HepG2 (cell line): ENCODE data around the gene PPP1R13B. TPM values are rescaled to one million over a fixed set of nuclear protein-coding genes. Genes with fewer than 3 reads are reported as not detected.

Experiments
- ATAC-seq: fragments of 200-7000 bp; cut with Tn5 transposase; 3 replicates; pipeline ENCODE4 v1.9.1; 2020; ENCODE audit warnings: mild to moderate bottlenecking, moderate library complexity
- BruUV-seq: library from RNA; stranded (reverse); fragments of 400-500 nt; replicated peaks from 2 replicates; lab custom pipeline; 2021; lab: Mats Ljungman, UMichigan
- CTCF ChIA-PET: fragments of 300-600 bp; formaldehyde crosslinking; extraction: SDS; loops from one replicate; lab custom pipeline; 2021; ENCODE audit warnings: low total read pairs, inconsistent platforms, low intra/inter-chr PET ratio; lab: Yijun Ruan, JAX
- POLR2A ChIA-PET: fragments of 350-600 bp; sonication (Branson Sonifier 250); formaldehyde crosslinking; loops from one replicate; lab custom pipeline; 2020; ENCODE audit warnings: antibody characterized with exemption, inconsistent platforms; lab: Yijun Ruan, JAX
- DNase-seq: peaks from one replicate; pipeline ENCODE4 v3.0.0-alpha.2; 2015; ENCODE audit warnings: low spot score
- FAIRE-seq: peaks from 3 replicates; lab custom pipeline; 2011; peaks lifted over from hg19 to GRCh38; lab: Jason Lieb, UNC
- H2AFZ ChIP-seq: one replicate; pipeline ENCODE4 v1.6.1; 2011; ENCODE audit warnings: low read length, inconsistent platforms
- H3K27ac ChIP-seq: fragments of 300-600 bp; 3 replicates; pipeline ENCODE4 v1.8.0; 2011; ENCODE audit warnings: mixed run types, mild to moderate bottlenecking, mixed read lengths, low read length, inconsistent platforms; ENCODE audit not compliant: insufficient read depth; ENCODE audit errors: extremely low read length
- H3K27me3 ChIP-seq, 2 experiments: fragments of 200-600 bp in 1 of 2; 2 replicates in 1 of 2; 3 replicates in 1 of 2; pipeline versions ENCODE4 v1.6.0 to v1.8.0; 2011; ENCODE audit warnings: low read length in 2 of 2, mild to moderate bottlenecking in 2 of 2, moderate library complexity in 2 of 2, inconsistent platforms in 1 of 2; ENCODE audit not compliant: insufficient read depth in 2 of 2, control insufficient read depth in 1 of 2
- H3K36me3 ChIP-seq, 2 experiments: fragments of 200-600 bp in 1 of 2; replicated peaks in 1 of 2; 2 replicates in 1 of 2; 3 replicates in 1 of 2; pipeline versions ENCODE4 v1.5.1 to v1.8.0; 2011; ENCODE audit warnings: low read length in 2 of 2, inconsistent platforms in 1 of 2; ENCODE audit not compliant: insufficient read depth in 2 of 2, control insufficient read depth in 1 of 2
- H3K4me1 ChIP-seq: 2 replicates; pipeline ENCODE4 v1.5.1; 2012; ENCODE audit warnings: low read length, inconsistent platforms; ENCODE audit not compliant: insufficient read depth
- H3K4me2 ChIP-seq: 2 replicates; pipeline ENCODE4 v1.6.0; 2011; ENCODE audit warnings: low read depth, low read length, inconsistent platforms
- H3K4me3 ChIP-seq, 3 experiments: fragments of 200-600 bp in 1 of 3; sonication (generic), shearing (Covaris generic) in 1 of 3; replicated peaks in 1 of 3; 2 replicates each; pipeline ENCODE4 v1.5.1; 2011 to 2016; ENCODE audit warnings: low read length in 3 of 3, inconsistent platforms in 2 of 3, low read depth in 2 of 3, mild to moderate bottlenecking in 2 of 3, control low read depth in 1 of 3, mixed read lengths in 1 of 3; ENCODE audit not compliant: insufficient read depth in 1 of 3
- H3K79me2 ChIP-seq: one replicate; pipeline ENCODE4 v1.6.1; 2011; ENCODE audit warnings: low read length, inconsistent platforms; ENCODE audit not compliant: insufficient read depth
- H3K9ac ChIP-seq: 2 replicates; pipeline ENCODE4 v1.6.0; 2011; ENCODE audit warnings: mild to moderate bottlenecking, low read depth, low read length, inconsistent platforms; ENCODE audit not compliant: insufficient read depth
- H3K9me3 ChIP-seq: 2 replicates; pipeline ENCODE4 v1.5.1; 2012; ENCODE audit warnings: mild to moderate bottlenecking, low read length
- H4K20me1 ChIP-seq: 2 replicates; pipeline ENCODE4 v1.6.0; 2011; ENCODE audit warnings: inconsistent platforms, mild to moderate bottlenecking, low read length, moderate library complexity; ENCODE audit not compliant: insufficient read depth
- CENPT ChIP-seq: sonication (generic); formaldehyde crosslinking; IDR thresholded peaks from 2 replicates; pipeline ENCODE4 v1.8.0; 2022; ENCODE audit warnings: low read depth, mild to moderate bottlenecking, moderate library complexity, missing genetic modification reagents
- GATA4 ChIP-seq: sonication (generic); IDR thresholded peaks from 2 replicates; pipeline ENCODE4 v1.6.1; 2016; ENCODE audit warnings: antibody characterized with exemption, low read depth, borderline replicate concordance
- MLXIP ChIP-seq: sonication (generic); formaldehyde crosslinking; IDR thresholded peaks from 2 replicates; pipeline ENCODE4 v1.9.0; 2021; ENCODE audit warnings: missing genetic modification reagents, borderline replicate concordance
- POLR2A ChIP-seq, 2 experiments: IDR thresholded peaks; 2 replicates each; pipeline ENCODE4 v1.6.1; 2011; ENCODE audit warnings: low read depth in 2 of 2, low read length in 2 of 2, mild to moderate bottlenecking in 1 of 2, moderate library complexity in 1 of 2; ENCODE audit not compliant: insufficient read depth in 1 of 2
- RARA ChIP-seq: IDR thresholded peaks from 2 replicates; pipeline ENCODE4 v1.6.1; 2016; ENCODE audit warnings: missing genetic modification reagents, missing compliant biosample characterization
- RFXAP ChIP-seq: sonication (generic); formaldehyde crosslinking; IDR thresholded peaks from 2 replicates; pipeline ENCODE4 v1.4.0; 2020; ENCODE audit warnings: missing genetic modification reagents, borderline replicate concordance
- SAP130 ChIP-seq: IDR thresholded peaks from 2 replicates; pipeline ENCODE4 v1.6.1; 2016; ENCODE audit warnings: low read depth
- TAF1 ChIP-seq: sonication (generic); formaldehyde crosslinking; IDR thresholded peaks from 2 replicates; pipeline ENCODE4 v1.4.0; 2020; ENCODE audit warnings: missing genetic modification reagents
- TARDBP ChIP-seq: sonication (generic); formaldehyde crosslinking; IDR thresholded peaks from 2 replicates; pipeline ENCODE4 v1.8.0; 2022; ENCODE audit warnings: mild to moderate bottlenecking, missing genetic modification reagents
- TERF1 ChIP-seq: sonication (generic); formaldehyde crosslinking; IDR thresholded peaks from 2 replicates; pipeline ENCODE4 v1.8.0; 2022; ENCODE audit warnings: mild to moderate bottlenecking, missing genetic modification reagents, moderate library complexity
- ZMAT3 ChIP-seq: sonication (generic); formaldehyde crosslinking; conservative IDR thresholded peaks from 2 replicates; pipeline ENCODE4 v1.7.0; 2021; ENCODE audit warnings: missing genetic modification reagents
- ZNF12 ChIP-seq: sonication (generic); formaldehyde crosslinking; IDR thresholded peaks from 2 replicates; pipeline ENCODE4 v1.5.0; 2020; ENCODE audit warnings: missing genetic modification reagents
- ZNF326 ChIP-seq: sonication (generic); formaldehyde crosslinking; IDR thresholded peaks from 2 replicates; pipeline ENCODE4 v1.4.0; 2020; ENCODE audit warnings: missing genetic modification reagents, borderline replicate concordance
- ZNF335 ChIP-seq: sonication (generic); formaldehyde crosslinking; IDR thresholded peaks from 2 replicates; pipeline ENCODE4 v1.4.0; 2020; ENCODE audit warnings: missing genetic modification reagents
- WGBS: methylation state at CpG from one replicate; pipeline ENCODE4 v1.1.6; 2017; ENCODE audit warnings: low lambda C conversion rate; 5-methylcytosine and 5-hydroxymethylcytosine counted together
- in situ Hi-C: cut with HindIII; loops from 2 replicates; pipeline ENCODE4 v1.10.0; 2017; ENCODE audit warnings: low pct_unique_long_range_greater_than_20kb; ENCODE audit not compliant: extremely low pct_ligation_motif_present
- intact Hi-C: fragments of 100-400 bp; cut with micrococcal nuclease; formaldehyde crosslinking; loops from one replicate; pipeline ENCODE4 v1.10.0; 2022; ENCODE audit not compliant: unreplicated experiment
- polyA plus RNA-seq, 8 experiments: library from polyadenylated mRNA; depleted of rRNA in 3 of 8; stranded (reverse) in 7 of 8; unstranded in 1 of 8; fragments of >200 nt; fragmentation: Illumina TruSeq in 4 of 8; extraction: Trizol in 4 of 8; gene quantifications; 2 replicates each; pipeline versions ENCODE4 v1.2.1 to v1.2.3, GENCODE V29; 2011 to 2016; ENCODE audit warnings: low read depth in 4 of 8, missing spikeins in 1 of 8, mixed read lengths in 1 of 8; ENCODE audit not compliant: insufficient read depth in 1 of 8
- total RNA-seq, 5 experiments: library from RNA; depleted of rRNA; stranded (reverse); fragments of >200 nt; fragmentation: Illumina TruSeq; extraction: Trizol; gene quantifications; 2 replicates each; pipeline ENCODE4 v1.2.3, GENCODE V29; 2016; ENCODE audit warnings: low read depth in 1 of 5
- TF ChIP-seq, protein P1 (sequence below): sonication (generic); formaldehyde crosslinking; IDR thresholded peaks from 2 replicates; pipeline ENCODE4 v1.4.0; 2020; ENCODE audit warnings: missing genetic modification reagents

Gene PPP1R13B
- total and polyA plus RNA-seq, 2 of the 13 experiments (the other 11 are each of a cell fraction or from before 2014, with no cell fraction given), result 4.6 to 9.4 TPM

- TF ChIP-seq ZNF12 (CRISPR knock-in tag) (no peak), MLXIP (no peak), ZNF335 (CRISPR knock-in tag) (no peak), SAP130 (CRISPR knock-in tag) (peak; percentile 32; the same call in 1 of the 2 replicates), GATA4 (no peak), ZMAT3 (CRISPR knock-in tag) (peak; percentile 38; the same call in 1 of the 2 replicates), TAF1 (CRISPR knock-in tag) (no peak), RARA (CRISPR knock-in tag) (peak; percentile 15; the same call in 1 of the 2 replicates)
These were observed 6.8 kb upstream of the PPP1R13B start (continued) for GRCh38 chr14:103854017-103854808.

DNA sequence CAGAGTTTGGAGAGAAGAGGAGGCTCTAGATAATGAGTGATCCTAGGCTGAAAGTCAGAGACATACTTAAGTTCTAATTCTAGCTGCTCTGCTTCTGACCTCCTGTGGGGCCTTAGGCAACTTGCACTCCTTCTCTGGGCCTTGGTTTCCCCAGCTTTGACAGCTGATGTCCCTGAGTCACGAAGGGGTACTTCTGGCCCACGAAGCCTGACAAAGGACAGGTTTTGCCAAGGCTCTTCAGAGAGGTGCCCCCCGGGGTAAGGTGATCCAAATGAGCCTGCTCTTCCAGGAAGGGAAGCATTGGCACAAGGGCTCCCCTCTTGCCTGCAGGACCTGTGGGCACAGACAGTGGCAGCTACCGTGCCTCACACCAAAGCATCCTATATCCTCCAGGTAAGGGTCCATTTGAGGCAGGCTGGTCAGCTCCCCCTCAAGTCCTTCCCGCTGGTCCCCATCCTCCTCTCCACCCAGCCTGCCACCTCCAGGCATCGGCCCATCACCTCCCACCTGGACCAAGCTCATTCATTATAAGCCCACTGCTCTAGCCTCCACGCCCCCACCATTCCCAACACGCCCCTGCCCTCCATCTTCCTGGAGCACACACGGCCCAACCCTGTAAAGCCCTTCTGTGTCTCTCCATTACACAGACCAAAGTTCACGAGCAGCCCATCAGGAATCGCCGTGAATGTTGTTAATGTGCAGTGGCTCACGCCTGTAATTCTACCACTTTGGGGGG is 1.9 kb upstream of the PPP1R13B start:
- BruUV-seq, result no TSS peak
- ATAC-seq (peak; percentile 3), DNase-seq (peak; percentile 51), FAIRE-seq (peak; percentile 4)
- intact Hi-C loops, result loop anchor here (5.0 kb wide), 2 partner anchors 38 to 42 kb away; no protein-coding TSS in a partner anchor
- 2% methylated on average over 12 of the region's 13 CpGs for WGBS
- Histone ChIP-seq H3K79me2 (peaks cover 24% of the 10 kb centered on the region), H4K20me1 (peaks cover 3% of the 10 kb centered on the region; the same call in 1 of the 2 replicates), H2AFZ (no peak overlapping the region), H3K9me3 (no peaks in the 10 kb centered on the region), H3K9ac (no peak overlapping the region), H3K36me3 (peaks cover 0 to 3% of the 10 kb centered on the region in 2 experiments; a peak in 1 of 5 replicates), H3K4me2 (peak overlapping the region; percentile 88), H3K27ac (no peak overlapping the region), H3K4me3 (peak overlapping the region in 2 of 3 experiments; percentile 7 to 88; a peak in 2 of 6 replicates), H3K4me1 (peaks cover 53% of the 10 kb centered on the region), H3K27me3 (no peaks in the 10 kb centered on the region; a peak in 1 of 5 replicates)
- ChIA-PET CTCF (no interaction called here), POLR2A (interaction anchor here (0.6 to 3.0 kb wide), 5 partner anchors 13 to 285 kb away, joined by 3 to 18 read pairs (median 3); no protein-coding TSS in a partner anchor)
- in situ Hi-C loops, result no loop called here
- TF ChIP-seq, protein P1, sequence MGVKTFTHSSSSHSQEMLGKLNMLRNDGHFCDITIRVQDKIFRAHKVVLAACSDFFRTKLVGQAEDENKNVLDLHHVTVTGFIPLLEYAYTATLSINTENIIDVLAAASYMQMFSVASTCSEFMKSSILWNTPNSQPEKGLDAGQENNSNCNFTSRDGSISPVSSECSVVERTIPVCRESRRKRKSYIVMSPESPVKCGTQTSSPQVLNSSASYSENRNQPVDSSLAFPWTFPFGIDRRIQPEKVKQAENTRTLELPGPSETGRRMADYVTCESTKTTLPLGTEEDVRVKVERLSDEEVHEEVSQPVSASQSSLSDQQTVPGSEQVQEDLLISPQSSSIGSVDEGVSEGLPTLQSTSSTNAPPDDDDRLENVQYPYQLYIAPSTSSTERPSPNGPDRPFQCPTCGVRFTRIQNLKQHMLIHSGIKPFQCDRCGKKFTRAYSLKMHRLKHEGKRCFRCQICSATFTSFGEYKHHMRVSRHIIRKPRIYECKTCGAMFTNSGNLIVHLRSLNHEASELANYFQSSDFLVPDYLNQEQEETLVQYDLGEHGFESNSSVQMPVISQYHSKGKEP (CRISPR knock-in tag), result no peak
- no peak for TF ChIP-seq RFXAP
- no peak for TF ChIP-seq TARDBP
- TF ChIP-seq TERF1 (CRISPR knock-in tag), result no peak
- TF ChIP-seq SAP130 (CRISPR knock-in tag), result peak; percentile 31; the same call in 1 of the 2 replicates
- TF ChIP-seq ZNF326 (CRISPR knock-in tag), result no peak
- TF ChIP-seq CENPT (CRISPR knock-in tag), result no peak
- 0 out of 4 replicates have a peak, but pooled peaks of 1 of the 2 experiments have one; percentile 16 for TF ChIP-seq POLR2A (IDR thresholded peaks at IDR 0.05; ENCODE audit: insufficient read depth in 1 of 2, low read depth in 2 of 2, low read length in 2 of 2)
- TF ChIP-seq RARA (CRISPR knock-in tag), result 0 out of 2 replicates have a peak, but pooled peaks have one; percentile 7
